DMS114 treated with DMSO at 0.1 percent for 48 hours (cell line): ENCODE data around the gene REG1A.

ENCODE experiments used
- DNase-seq: peaks from one replicate; lab custom pipeline; 2025; ENCODE audit not compliant: unreplicated experiment; lab: John Stamatoyannopoulos, UW

REG1A gene

GRCh38 chr2:79120194-79120713, at the start of gene REG1A:
REG1A (plus strand) TSS chr2:79120488; CDS start chr2:79120862, 374 bp downstream.
- no peak for DNase-seq

GRCh38 chr2:79071078-79071477, 49.2 kb upstream of the REG1A start:
- DNase-seq: no peak

- DNase-seq: no peak
Observed at GRCh38 chr2:79082987-79083386, 37.3 kb upstream of the REG1A start.

- DNase-seq: no peak
Observed at GRCh38 chr2:79083597-79084251, 36.6 kb upstream of the REG1A start.

- no peak for DNase-seq
Observed at GRCh38 chr2:79084495-79085135, 35.7 kb upstream of the REG1A start.

- no peak for DNase-seq
Observed at GRCh38 chr2:79085382-79085781, 34.9 kb upstream of the REG1A start.

- DNase-seq: no peak
Observed at GRCh38 chr2:79086255-79086654, 34.0 kb upstream of the REG1A start.

GRCh38 chr2:79087785-79088364, 32.4 kb upstream of the REG1A start, which contains the start of gene REG1B:
REG1B (minus strand) TSS chr2:79087993; CDS start chr2:79087612, 381 bp downstream.
- DNase-seq: no peak

- DNase-seq: no peak
Observed at GRCh38 chr2:79090693-79091092, 29.6 kb upstream of the REG1A start.

- DNase-seq: no peak
Observed at GRCh38 chr2:79097843-79098242, 22.4 kb upstream of the REG1A start.

- DNase-seq: no peak
Observed at GRCh38 chr2:79099140-79099686, 21.1 kb upstream of the REG1A start.

GRCh38 chr2:79100285-79100684, 20.0 kb upstream of the REG1A start:
- DNase-seq: no peak

GRCh38 chr2:79101024-79101423, 19.3 kb upstream of the REG1A start:
- DNase-seq: no peak

- DNase-seq: no peak
Observed at GRCh38 chr2:79103214-79103613, 17.1 kb upstream of the REG1A start.

- DNase-seq: no peak
Observed at GRCh38 chr2:79105259-79105658, 15.0 kb upstream of the REG1A start.

GRCh38 chr2:79112269-79112668, 8.0 kb upstream of the REG1A start:
- no peak for DNase-seq

- DNase-seq: no peak
Observed at GRCh38 chr2:79114797-79115494, 5.3 kb upstream of the REG1A start.

GRCh38 chr2:79116997-79117928, 3.0 kb upstream of the REG1A start:
- no peak for DNase-seq

GRCh38 chr2:79122676-79123075, 2.4 kb downstream of the REG1A start:
- DNase-seq: no peak
